Ovary (tissue), 3 donors: ENCODE data around the gene CCDC171.

Experiments
- EP300 ChIP-seq: sonication (generic); formaldehyde crosslinking; IDR thresholded peaks from one replicate; pipeline ENCODE4 v1.6.1; 2017; ENCODE audit warnings: antibody characterized with exemption
- POLR2A ChIP-seq: fragments of 450-650 bp; IDR thresholded peaks from one replicate; pipeline ENCODE4 v1.6.1; 2017; ENCODE audit warnings: antibody characterized with exemption, mild to moderate bottlenecking, moderate library complexity
- TF ChIP-seq, protein P1 (sequence below), 3 donors: fragments of 450-650 bp in 2 of 3; fragments of 200-600 bp in 1 of 3; IDR thresholded peaks; one replicate each; pipeline versions ENCODE4 v1.5.1 to v1.8.0; 2016 to 2022; ENCODE audit warnings: antibody characterized with exemption in 3 of 3, mild to moderate bottlenecking in 1 of 3
- donor health status: DM: no; HTN: no; CAD: no.

DNA sequence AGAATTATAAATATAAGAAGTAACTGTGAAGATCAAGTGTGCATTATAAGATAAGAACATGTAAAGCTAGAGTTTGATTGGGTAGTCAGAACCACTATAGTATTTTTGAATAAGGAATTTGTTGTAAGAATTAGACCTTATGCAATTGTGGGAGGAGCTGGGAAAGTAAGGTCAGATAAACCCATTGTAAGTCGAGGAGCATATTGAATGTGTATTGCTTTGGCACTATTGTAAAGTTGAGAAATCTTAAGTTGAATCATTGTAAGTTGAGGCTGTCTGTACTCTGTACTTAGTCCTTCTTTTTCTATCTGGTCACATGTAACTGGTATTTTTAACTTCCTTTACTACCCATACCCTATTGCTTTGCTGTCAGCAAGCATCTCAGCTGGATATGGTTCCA, 158.7 kb downstream of the CCDC171 start:
- TF ChIP-seq, protein P1, sequence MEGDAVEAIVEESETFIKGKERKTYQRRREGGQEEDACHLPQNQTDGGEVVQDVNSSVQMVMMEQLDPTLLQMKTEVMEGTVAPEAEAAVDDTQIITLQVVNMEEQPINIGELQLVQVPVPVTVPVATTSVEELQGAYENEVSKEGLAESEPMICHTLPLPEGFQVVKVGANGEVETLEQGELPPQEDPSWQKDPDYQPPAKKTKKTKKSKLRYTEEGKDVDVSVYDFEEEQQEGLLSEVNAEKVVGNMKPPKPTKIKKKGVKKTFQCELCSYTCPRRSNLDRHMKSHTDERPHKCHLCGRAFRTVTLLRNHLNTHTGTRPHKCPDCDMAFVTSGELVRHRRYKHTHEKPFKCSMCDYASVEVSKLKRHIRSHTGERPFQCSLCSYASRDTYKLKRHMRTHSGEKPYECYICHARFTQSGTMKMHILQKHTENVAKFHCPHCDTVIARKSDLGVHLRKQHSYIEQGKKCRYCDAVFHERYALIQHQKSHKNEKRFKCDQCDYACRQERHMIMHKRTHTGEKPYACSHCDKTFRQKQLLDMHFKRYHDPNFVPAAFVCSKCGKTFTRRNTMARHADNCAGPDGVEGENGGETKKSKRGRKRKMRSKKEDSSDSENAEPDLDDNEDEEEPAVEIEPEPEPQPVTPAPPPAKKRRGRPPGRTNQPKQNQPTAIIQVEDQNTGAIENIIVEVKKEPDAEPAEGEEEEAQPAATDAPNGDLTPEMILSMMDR (IDR thresholded peaks at IDR 0.05): no peak
- no peak for TF ChIP-seq POLR2A
- TF ChIP-seq EP300: no peak
